ENCODE data around the gene MED4.

Gene MED4

GRCh38 chr13:48037346-48038173, 57.3 kb downstream of the MED4 start, which contains the start of gene NUDT15:
NUDT15 (plus strand) TSS chr13:48037726; CDS start chr13:48037747, 21 bp downstream.
- peak; percentile 96 for DNase-seq (ENCODE audit: low spot score)

GRCh38 chr13:48029859-48030258, 65.0 kb downstream of the MED4 start:
- no peak for DNase-seq (ENCODE audit: low spot score)

- DNase-seq (ENCODE audit: low spot score): no peak
Observed at GRCh38 chr13:48028066-48028465, 66.8 kb downstream of the MED4 start.
